Thymus (tissue), 11 donors: ENCODE data around the gene ATP6V1G1. TPM values are rescaled to one million over a fixed set of nuclear protein-coding genes. Genes with fewer than 3 reads are reported as not detected.

Experiments used
- DNase-seq, 9 donors: peaks; one replicate each; pipeline ENCODE4 v3.0.0-alpha.2; 2013; ENCODE audit warnings: low spot score in 9 of 9, low read depth in 6 of 9, missing footprints in 1 of 9
- H3K27ac ChIP-seq, 2 donors: one replicate each; pipeline ENCODE4 v1.5.1; 2013; ENCODE audit warnings: control low read depth in 1 of 2, low read depth in 1 of 2, low read length in 1 of 2, mild to moderate bottlenecking in 1 of 2, moderate library complexity in 1 of 2
- H3K27me3 ChIP-seq, 2 donors: one replicate each; pipeline ENCODE4 v1.5.1; 2013; ENCODE audit warnings: low read length in 1 of 2; ENCODE audit not compliant: control insufficient read depth in 2 of 2, insufficient read depth in 1 of 2
- H3K36me3 ChIP-seq, 2 donors: one replicate each; pipeline ENCODE4 v1.5.1; 2013; ENCODE audit warnings: low read length in 1 of 2, mild to moderate bottlenecking in 1 of 2, moderate library complexity in 1 of 2; ENCODE audit not compliant: control insufficient read depth in 2 of 2, insufficient read depth in 2 of 2
- H3K4me1 ChIP-seq, 2 donors: one replicate each; pipeline ENCODE4 v1.5.1; 2013; ENCODE audit warnings: low read length in 2 of 2; ENCODE audit not compliant: control insufficient read depth in 2 of 2, insufficient read depth in 2 of 2
- H3K4me3 ChIP-seq, 2 donors: one replicate each; pipeline ENCODE4 v1.5.1; 2013; ENCODE audit warnings: low read length in 2 of 2, control low read depth in 1 of 2, mild to moderate bottlenecking in 1 of 2
- H3K9me3 ChIP-seq, 2 donors: one replicate each; pipeline ENCODE4 v1.5.1; 2013; ENCODE audit warnings: low read length in 1 of 2, mild to moderate bottlenecking in 1 of 2; ENCODE audit not compliant: control insufficient read depth in 2 of 2, insufficient read depth in 1 of 2
- WGBS: extraction: QIAGEN DNeasy Blood & Tissue Kit; methylation state at CpG from one replicate; pipeline ENCODE4 v1.1.7; 2013; 5-methylcytosine and 5-hydroxymethylcytosine counted together
- polyA plus RNA-seq: library from polyadenylated mRNA; stranded (reverse); fragments of 200-250 nt; gene quantifications from one replicate; pipeline ENCODE4 v1.2.3, GENCODE V29; 2013
- total RNA-seq: library from RNA; stranded (reverse); fragments of 120-200 nt; gene quantifications from one replicate; pipeline ENCODE4 v1.2.4, GENCODE V29; 2013
- donor health status: healthy.

ATP6V1G1 gene
- total and polyA plus RNA-seq, 2 donors, result 168 to 222 TPM

- DNase-seq, result peak in 1 of 9 donors; percentile 35
- 93% methylated on average over 4 of the region's 4 CpGs for WGBS
- H3K27ac ChIP-seq, result no peak overlapping the region
These were observed 15.7 kb downstream of the ATP6V1G1 start for GRCh38 chr9:114603248-114603647.

GRCh38 chr9:114604989-114605388 lies 17.4 kb downstream of the ATP6V1G1 start:
- H3K36me3 ChIP-seq, result peaks cover 0 to 5% of the 10 kb centered on the region in 2 donors
- no peak overlapping the region for H3K4me3 ChIP-seq
- no peaks in the 10 kb centered on the region for H3K27me3 ChIP-seq
- 94% methylated on average over 3 of the region's 3 CpGs for WGBS
- H3K4me1 ChIP-seq, result peaks cover 2 to 3% of the 10 kb centered on the region in 2 donors
- DNase-seq, result no peak
- H3K9me3 ChIP-seq, result peaks cover 0 to 9% of the 10 kb centered on the region in 2 donors
- no peak overlapping the region for H3K27ac ChIP-seq

More at GRCh38 chr9:114603248-114603647, 15.7 kb downstream of the ATP6V1G1 start:
- H3K9me3 ChIP-seq, result peaks cover 0 to 9% of the 10 kb centered on the region in 2 donors
- H3K4me3 ChIP-seq, result no peak overlapping the region
- H3K27me3 ChIP-seq, result no peaks in the 10 kb centered on the region
- H3K36me3 ChIP-seq, result peaks cover 10 to 19% of the 10 kb centered on the region in 2 donors
- H3K4me1 ChIP-seq, result peaks cover 2 to 3% of the 10 kb centered on the region in 2 donors

- Histone ChIP-seq H3K27me3 (no peaks in the 10 kb centered on the region), H3K4me3 (no peak overlapping the region), H3K27ac (no peak overlapping the region), H3K4me1 (peaks cover 6 to 9% of the 10 kb centered on the region in 2 donors), H3K9me3 (peaks cover 0 to 2% of the 10 kb centered on the region in 2 donors), H3K36me3 (peaks cover 0 to 2% of the 10 kb centered on the region in 2 donors)
- 92% methylated on average over 7 of the region's 7 CpGs for WGBS
- no peak for DNase-seq
These were observed 18.5 kb downstream of the ATP6V1G1 start for GRCh38 chr9:114606068-114606467.

GRCh38 chr9:114606597-114607207 lies 19.1 kb downstream of the ATP6V1G1 start:
- Histone ChIP-seq H3K4me3 (no peak overlapping the region), H3K27ac (no peak overlapping the region), H3K4me1 (peaks cover 7 to 10% of the 10 kb centered on the region in 2 donors), H3K36me3 (no peaks in the 10 kb centered on the region), H3K9me3 (no peaks in the 10 kb centered on the region), H3K27me3 (no peaks in the 10 kb centered on the region)
- no peak for DNase-seq

- Histone ChIP-seq H3K4me1 (peaks cover 13 to 21% of the 10 kb centered on the region in 2 donors), H3K4me3 (no peak overlapping the region), H3K9me3 (no peaks in the 10 kb centered on the region), H3K27me3 (no peaks in the 10 kb centered on the region), H3K27ac (no peak overlapping the region), H3K36me3 (no peaks in the 10 kb centered on the region)
- DNase-seq, result no peak
- WGBS, result 95% methylated on average over 6 of the region's 6 CpGs
These were observed 20.3 kb downstream of the ATP6V1G1 start for GRCh38 chr9:114607671-114608524.

GRCh38 chr9:114608525-114608796 lies 20.9 kb downstream of the ATP6V1G1 start:
- H3K36me3 ChIP-seq, result no peaks in the 10 kb centered on the region
- no peaks in the 10 kb centered on the region for H3K27me3 ChIP-seq
- 97% methylated on average over 2 of the region's 2 CpGs for WGBS
- peaks cover 13 to 25% of the 10 kb centered on the region in 2 donors for H3K4me1 ChIP-seq
- no peak for DNase-seq
- H3K4me3 ChIP-seq, result no peak overlapping the region
- H3K9me3 ChIP-seq, result no peaks in the 10 kb centered on the region
- no peak overlapping the region for H3K27ac ChIP-seq

- DNase-seq, result peak in 3 of 9 donors; percentile 30 to 58 (median 35)
- H3K4me3 ChIP-seq, result peak overlapping the region; percentile 69 to 93
- H3K36me3 ChIP-seq, result peaks cover 0 to 3% of the 10 kb centered on the region in 2 donors
- H3K27me3 ChIP-seq, result no peaks in the 10 kb centered on the region
- 3% methylated on average over 58 of the region's 58 CpGs for WGBS
- H3K4me1 ChIP-seq, result peaks cover 14 to 24% of the 10 kb centered on the region in 2 donors
- H3K27ac ChIP-seq, result peak overlapping the region; percentile 48 to 91
- no peaks in the 10 kb centered on the region for H3K9me3 ChIP-seq
These were observed 24.1 kb downstream of the ATP6V1G1 start for GRCh38 chr9:114611516-114612271.

- Histone ChIP-seq H3K27ac (peak overlapping the region in 1 of 2 donors; percentile 91), H3K9me3 (no peaks in the 10 kb centered on the region), H3K4me3 (peak overlapping the region; percentile 69 to 93), H3K4me1 (peaks cover 14 to 31% of the 10 kb centered on the region in 2 donors), H3K27me3 (no peaks in the 10 kb centered on the region), H3K36me3 (peaks cover 3% of the 10 kb centered on the region in 2 donors)
- 50% methylated on average over 4 of the region's 4 CpGs for WGBS
- no peak for DNase-seq
These were observed 24.8 kb downstream of the ATP6V1G1 start for GRCh38 chr9:114612272-114612923.
